ENCODE data around the gene OR7D2. TPM values are rescaled to one million over a fixed set of nuclear protein-coding genes. Genes with fewer than 3 reads are reported as not detected.
A peak's percentile ranks its signal among the peaks of the same experiment; 100 is the strongest.

Gene OR7D2
- total RNA-seq: not detected
- not detected for polyA plus RNA-seq
- long read RNA-seq, donor 1: 0 reads
- long read RNA-seq, donor 2: 0 reads

DNA sequence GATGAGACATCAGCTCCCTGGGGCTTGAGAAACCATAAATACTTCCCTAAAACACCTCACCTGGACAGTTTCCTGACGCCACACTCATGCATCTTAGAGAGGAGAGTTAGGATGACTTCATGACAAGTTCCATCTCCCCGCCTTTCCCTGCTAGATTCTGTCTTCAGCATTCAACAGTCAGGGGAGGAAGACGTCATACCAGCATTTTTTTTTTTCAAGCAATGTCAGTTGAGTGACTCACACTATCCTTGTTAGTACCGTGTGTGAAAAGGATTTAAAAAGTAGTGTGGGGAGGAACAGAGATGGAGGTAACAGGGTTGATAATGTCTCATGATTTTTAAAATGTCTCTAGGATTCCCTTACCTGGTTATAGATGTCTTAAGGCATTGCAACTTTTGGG, at the start of gene OR7D2:
Gene OR7D2 (plus strand): TSS at position 79 of the 400 bp plus-strand sequence. CDS start 6,803 bp downstream, outside the sequence.
- Histone ChIP-seq H3K27me3 (ENCODE audit: control insufficient read depth in 1 of 2, insufficient read depth in 2 of 2, low read length in 1 of 2) (no peaks in the 10 kb centered on the region), H3K4me3 (ENCODE audit: low read length in 2 of 2) (no peak within 1 kb of the TSS), H3K4me1 (ENCODE audit: control insufficient read depth in 1 of 2, insufficient read depth in 2 of 2, low read length in 2 of 2) (no peaks in the 10 kb centered on the region), H3K36me3 (ENCODE audit: control insufficient read depth in 1 of 2, insufficient read depth in 2 of 2, low read length in 1 of 2) (no peaks in the 10 kb centered on the region), H3K9me3 (ENCODE audit: control insufficient read depth, low read length) (no peaks in the 10 kb centered on the region), H3K27ac (ENCODE audit: low read depth in 1 of 2, low read length in 2 of 2) (no peak within 1 kb of the TSS)
- intact Hi-C loops (cut with DNase I): no loop called here
- 63 to 64% methylated on average over 4 of the region's 4 CpGs for WGBS, 2 donors
- DNase-seq: no peak
- ATAC-seq (ENCODE audit: low FRiP score): no peak

DNA sequence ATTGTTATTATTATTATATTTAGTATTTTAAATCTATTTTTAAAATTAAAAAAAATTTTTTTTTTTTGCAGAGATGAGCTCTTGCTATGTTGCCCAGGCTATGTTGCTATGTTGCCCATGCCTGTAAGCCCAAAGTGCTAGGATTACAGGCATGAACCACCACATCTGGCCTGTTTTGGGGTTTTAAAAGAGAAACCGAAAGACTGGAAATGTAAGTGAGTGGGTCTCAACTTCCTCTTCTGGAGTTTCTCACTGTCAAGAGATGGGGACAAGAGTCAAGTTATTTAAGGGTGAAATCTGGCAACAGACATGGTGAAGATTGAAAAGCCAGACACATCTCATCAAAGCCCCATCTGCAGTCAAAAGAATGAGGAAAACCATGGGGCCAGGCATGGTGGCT, 47.8 kb upstream of the OR7D2 start:
- ATAC-seq (ENCODE audit: low FRiP score): no peak
- no peak overlapping the region for H3K27ac ChIP-seq (ENCODE audit: low read depth in 1 of 2, low read length in 2 of 2)
- no peaks in the 10 kb centered on the region for H3K4me1 ChIP-seq (ENCODE audit: control insufficient read depth in 1 of 2, insufficient read depth in 2 of 2, low read length in 2 of 2)
- H3K36me3 ChIP-seq (ENCODE audit: control insufficient read depth in 1 of 2, insufficient read depth in 2 of 2, low read length in 1 of 2): no peaks in the 10 kb centered on the region
- no peaks in the 10 kb centered on the region for H3K27me3 ChIP-seq (ENCODE audit: control insufficient read depth in 1 of 2, insufficient read depth in 2 of 2, low read length in 1 of 2)
- no peak for DNase-seq
- peaks cover 1% of the 10 kb centered on the region for H3K9me3 ChIP-seq (ENCODE audit: control insufficient read depth, low read length)
- no peak overlapping the region for H3K4me3 ChIP-seq (ENCODE audit: low read length in 2 of 2)
- intact Hi-C loops (cut with DNase I): no loop called here
- 51 to 52% methylated on average over 1 of the region's 1 CpG for WGBS, 2 donors

- H3K4me3 ChIP-seq (ENCODE audit: low read length in 2 of 2): no peak overlapping the region
- H3K27ac ChIP-seq (ENCODE audit: low read depth in 1 of 2, low read length in 2 of 2): no peak overlapping the region
- H3K36me3 ChIP-seq (ENCODE audit: control insufficient read depth in 1 of 2, insufficient read depth in 2 of 2, low read length in 1 of 2): no peaks in the 10 kb centered on the region
- no peaks in the 10 kb centered on the region for H3K4me1 ChIP-seq (ENCODE audit: control insufficient read depth in 1 of 2, insufficient read depth in 2 of 2, low read length in 2 of 2)
- DNase-seq (no peak), ATAC-seq (ENCODE audit: low FRiP score) (no peak)
- intact Hi-C loops (cut with DNase I): no loop called here
- H3K27me3 ChIP-seq (ENCODE audit: control insufficient read depth in 1 of 2, insufficient read depth in 2 of 2, low read length in 1 of 2): no peaks in the 10 kb centered on the region
- WGBS, 2 donors: 54% methylated on average over 5 of the region's 5 CpGs
- H3K9me3 ChIP-seq (ENCODE audit: control insufficient read depth, low read length): peaks cover 1% of the 10 kb centered on the region
Observed at GRCh38 chr19:9132422-9132821, 46.4 kb upstream of the OR7D2 start.

- Histone ChIP-seq H3K36me3 (ENCODE audit: control insufficient read depth in 1 of 2, insufficient read depth in 2 of 2, low read length in 1 of 2) (no peaks in the 10 kb centered on the region), H3K4me1 (ENCODE audit: control insufficient read depth in 1 of 2, insufficient read depth in 2 of 2, low read length in 2 of 2) (peaks cover 0 to 2% of the 10 kb centered on the region in 2 donors), H3K27ac (ENCODE audit: low read depth in 1 of 2, low read length in 2 of 2) (no peak overlapping the region), H3K9me3 (ENCODE audit: control insufficient read depth, low read length) (no peaks in the 10 kb centered on the region), H3K4me3 (ENCODE audit: low read length in 2 of 2) (peak overlapping the region; percentile 59 to 79), H3K27me3 (ENCODE audit: control insufficient read depth in 1 of 2, insufficient read depth in 2 of 2, low read length in 1 of 2) (no peaks in the 10 kb centered on the region)
- 16 to 22% methylated on average over 8 of the region's 8 CpGs for WGBS, 2 donors
- intact Hi-C loops (cut with DNase I): loop anchor here (5.0 to 10.0 kb wide), 2 partner anchors 307 to 655 kb away; partner anchors contain the start of genes MBD3L1 (in 1 of the 2) and ZNF558 (in 1 of the 2)
- no peak for DNase-seq
- peak; percentile 39 for ATAC-seq (ENCODE audit: low FRiP score)
Observed at GRCh38 chr19:9139609-9140158, 39.1 kb upstream of the OR7D2 start.

DNA sequence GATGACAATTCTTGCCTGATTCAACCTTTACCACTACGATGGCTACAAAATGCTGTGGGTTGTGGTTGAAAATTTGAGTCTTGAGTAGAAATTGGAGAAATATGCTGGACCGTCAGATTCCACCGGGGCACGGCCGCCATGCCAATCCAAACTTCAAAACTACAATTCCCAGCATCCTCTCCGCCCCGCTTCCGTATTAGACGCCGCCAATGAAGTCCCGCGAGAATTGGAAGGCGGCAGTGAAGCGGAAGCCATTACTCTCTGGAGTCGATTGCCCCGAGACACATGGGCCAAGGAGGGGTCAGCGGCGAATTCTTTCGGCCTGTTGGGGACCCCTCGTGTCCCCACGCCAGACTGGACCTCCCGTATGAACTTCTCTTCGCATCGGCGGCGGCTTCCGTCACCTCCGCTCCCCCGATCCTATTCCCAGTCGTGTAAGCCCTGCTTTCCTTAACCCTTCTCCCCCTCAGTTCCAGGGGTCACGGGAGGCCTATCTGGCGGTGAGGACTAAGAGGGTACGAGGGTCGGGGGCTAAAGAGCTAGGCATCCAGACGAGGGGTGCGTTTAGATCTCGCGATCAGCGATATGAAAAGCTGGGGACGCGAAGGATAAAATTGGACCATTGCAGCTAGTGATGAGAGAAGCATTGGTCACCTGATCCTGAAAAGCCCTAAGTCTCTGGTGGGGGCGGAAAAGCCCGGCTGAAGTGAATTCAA, 38.5 kb upstream of the OR7D2 start, which contains the start of gene ZNF317:
Gene ZNF317 (plus strand): TSS at position 239 of the 716 bp plus-strand sequence. CDS start 15,620 bp downstream, outside the sequence.
- DNase-seq: peak; percentile 94 to 96
- Histone ChIP-seq H3K9me3 (ENCODE audit: control insufficient read depth, low read length) (no peaks in the 10 kb centered on the region), H3K4me3 (ENCODE audit: low read length in 2 of 2) (peak within 1 kb of the TSS; percentile 59 to 79), H3K4me1 (ENCODE audit: control insufficient read depth in 1 of 2, insufficient read depth in 2 of 2, low read length in 2 of 2) (peaks cover 0 to 2% of the 10 kb centered on the region in 2 donors), H3K27me3 (ENCODE audit: control insufficient read depth in 1 of 2, insufficient read depth in 2 of 2, low read length in 1 of 2) (no peaks in the 10 kb centered on the region), H3K27ac (ENCODE audit: low read depth in 1 of 2, low read length in 2 of 2) (peak within 1 kb of the TSS; percentile 6 to 15), H3K36me3 (ENCODE audit: control insufficient read depth in 1 of 2, insufficient read depth in 2 of 2, low read length in 1 of 2) (no peaks in the 10 kb centered on the region)
- ATAC-seq (ENCODE audit: low FRiP score): peak; percentile 98
- WGBS, 2 donors: 0 to 1% methylated on average over 43 of the region's 43 CpGs
- intact Hi-C loops (cut with DNase I): loop anchor here (5.0 to 10.0 kb wide), 2 partner anchors 308 to 654 kb away; partner anchors contain the start of genes MBD3L1 (in 1 of the 2) and ZNF558 (in 1 of the 2)

DNA sequence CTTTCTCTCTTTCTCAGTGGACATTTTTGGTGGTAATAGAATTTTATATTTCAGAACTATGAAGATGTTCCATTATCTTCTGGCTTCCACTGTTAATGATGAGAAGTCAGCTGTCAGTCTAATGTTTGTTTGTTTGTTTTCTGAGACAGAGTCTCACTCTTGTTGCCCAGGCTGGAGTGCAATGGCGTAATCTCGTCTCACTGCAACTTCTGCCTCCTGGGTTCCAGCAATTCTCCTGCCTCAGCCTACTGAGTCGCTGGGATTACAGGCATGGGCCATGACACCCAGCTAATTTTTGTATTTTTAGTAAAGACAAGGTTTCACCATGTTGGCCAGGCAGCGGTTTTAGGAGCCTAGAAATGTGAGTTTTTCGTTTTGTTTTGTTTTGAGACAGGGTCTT, 33.9 kb upstream of the OR7D2 start:
- Histone ChIP-seq H3K4me3 (ENCODE audit: low read length in 2 of 2) (no peak overlapping the region), H3K9me3 (ENCODE audit: control insufficient read depth, low read length) (peaks cover 1% of the 10 kb centered on the region), H3K36me3 (ENCODE audit: control insufficient read depth in 1 of 2, insufficient read depth in 2 of 2, low read length in 1 of 2) (peaks cover 0 to 1% of the 10 kb centered on the region in 2 donors), H3K27ac (ENCODE audit: low read depth in 1 of 2, low read length in 2 of 2) (no peak overlapping the region), H3K4me1 (ENCODE audit: control insufficient read depth in 1 of 2, insufficient read depth in 2 of 2, low read length in 2 of 2) (no peaks in the 10 kb centered on the region), H3K27me3 (ENCODE audit: control insufficient read depth in 1 of 2, insufficient read depth in 2 of 2, low read length in 1 of 2) (no peaks in the 10 kb centered on the region)
- DNase-seq: no peak
- intact Hi-C loops (cut with DNase I): loop anchor here (5.0 to 10.0 kb wide), 2 partner anchors 313 to 650 kb away; partner anchors contain the start of genes MBD3L1 (in 1 of the 2) and ZNF558 (in 1 of the 2)
- WGBS, 2 donors: 95 to 96% methylated on average over 5 of the region's 5 CpGs
- ATAC-seq (ENCODE audit: low FRiP score): no peak

GRCh38 chr19:9146882-9147281, 31.9 kb upstream of the OR7D2 start:
- no peaks in the 10 kb centered on the region for H3K27me3 ChIP-seq (ENCODE audit: control insufficient read depth in 1 of 2, insufficient read depth in 2 of 2, low read length in 1 of 2)
- no peak overlapping the region for H3K27ac ChIP-seq (ENCODE audit: low read depth in 1 of 2, low read length in 2 of 2)
- WGBS, 2 donors: 95 to 98% methylated on average over 1 of the region's 1 CpG
- DNase-seq: no peak
- H3K4me3 ChIP-seq (ENCODE audit: low read length in 2 of 2): no peak overlapping the region
- ATAC-seq (ENCODE audit: low FRiP score): no peak
- intact Hi-C loops (cut with DNase I): loop anchor here in 1 of 2 donors (10.0 kb wide), 1 partner anchor 648 kb away; no protein-coding TSS in a partner anchor
- H3K36me3 ChIP-seq (ENCODE audit: control insufficient read depth in 1 of 2, insufficient read depth in 2 of 2, low read length in 1 of 2): peaks cover 0 to 1% of the 10 kb centered on the region in 2 donors
- H3K4me1 ChIP-seq (ENCODE audit: control insufficient read depth in 1 of 2, insufficient read depth in 2 of 2, low read length in 2 of 2): no peaks in the 10 kb centered on the region
- H3K9me3 ChIP-seq (ENCODE audit: control insufficient read depth, low read length): peaks cover 1% of the 10 kb centered on the region

GRCh38 chr19:9148697-9149096, 30.1 kb upstream of the OR7D2 start:
- intact Hi-C loops (cut with DNase I): loop anchor here in 1 of 2 donors (10.0 kb wide), 1 partner anchor 646 kb away; no protein-coding TSS in a partner anchor
- peaks cover 4% of the 10 kb centered on the region for H3K9me3 ChIP-seq (ENCODE audit: control insufficient read depth, low read length)
- ATAC-seq (ENCODE audit: low FRiP score) (no peak), DNase-seq (no peak)
- H3K27ac ChIP-seq (ENCODE audit: low read depth in 1 of 2, low read length in 2 of 2): no peak overlapping the region
- 98% methylated on average over 3 of the region's 3 CpGs for WGBS, 2 donors
- H3K27me3 ChIP-seq (ENCODE audit: control insufficient read depth in 1 of 2, insufficient read depth in 2 of 2, low read length in 1 of 2): no peaks in the 10 kb centered on the region
- peaks cover 0 to 6% of the 10 kb centered on the region in 2 donors for H3K36me3 ChIP-seq (ENCODE audit: control insufficient read depth in 1 of 2, insufficient read depth in 2 of 2, low read length in 1 of 2)
- no peak overlapping the region for H3K4me3 ChIP-seq (ENCODE audit: low read length in 2 of 2)
- H3K4me1 ChIP-seq (ENCODE audit: control insufficient read depth in 1 of 2, insufficient read depth in 2 of 2, low read length in 2 of 2): no peaks in the 10 kb centered on the region

Measured in aorta (tissue), 5 donors.